Stomach smooth muscle (tissue), 2 donors: Measurements from ENCODE around the gene KIAA1671.

Experiments
- H3K27ac ChIP-seq: one replicate; pipeline ENCODE4 v1.7.0; 2013; ENCODE audit warnings: mild to moderate bottlenecking, low read length, inconsistent platforms
- H3K27me3 ChIP-seq, 2 donors: one replicate each; pipeline ENCODE4 v1.7.0; 2013; ENCODE audit warnings: low read length in 2 of 2; ENCODE audit not compliant: insufficient read depth in 2 of 2, control insufficient read depth in 1 of 2
- H3K36me3 ChIP-seq, 2 donors: one replicate each; pipeline ENCODE4 v1.7.0; 2013; ENCODE audit warnings: low read length in 2 of 2; ENCODE audit not compliant: control insufficient read depth in 2 of 2, insufficient read depth in 2 of 2
- H3K4me1 ChIP-seq: one replicate; pipeline ENCODE4 v1.7.0; 2013; ENCODE audit warnings: low read length; ENCODE audit not compliant: control insufficient read depth, insufficient read depth
- H3K4me3 ChIP-seq, 2 donors: one replicate each; pipeline ENCODE4 v1.7.0; 2013; ENCODE audit warnings: low read length in 2 of 2
- H3K9ac ChIP-seq, 2 donors: one replicate each; pipeline ENCODE4 v1.7.0; 2013; ENCODE audit warnings: low read length in 2 of 2, mild to moderate bottlenecking in 1 of 2
- H3K9me3 ChIP-seq, 2 donors: one replicate each; pipeline ENCODE4 v1.7.0; 2013; ENCODE audit warnings: low read length in 2 of 2; ENCODE audit not compliant: control insufficient read depth in 2 of 2
- donor health status: healthy.
- donor health status: Pancreatic carcinoma.

Gene KIAA1671

DNA sequence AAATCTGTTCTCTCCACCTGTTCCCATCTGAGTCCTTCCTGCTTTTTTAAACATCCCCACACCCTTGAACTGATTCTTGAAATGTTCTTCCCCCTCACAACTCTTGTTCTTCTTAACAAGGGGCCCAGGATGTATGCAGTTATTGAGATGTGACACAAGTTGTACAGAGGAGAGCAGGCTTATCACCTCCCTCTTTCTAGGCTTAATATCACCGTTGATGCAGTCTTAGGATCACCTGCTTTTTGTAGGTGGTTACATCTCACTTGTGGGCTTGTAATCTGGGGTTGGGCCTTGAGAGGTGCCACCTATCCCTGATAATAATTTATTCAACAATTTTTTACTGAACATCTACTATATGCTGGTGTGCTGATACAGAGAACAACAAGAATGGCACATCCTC, 253.3 kb downstream of the KIAA1671 start:
- Histone ChIP-seq H3K27me3 (peaks cover 0 to under 1% of the 10 kb centered on the region in 2 donors), H3K9ac (no peak overlapping the region), H3K36me3 (no peaks in the 10 kb centered on the region), H3K27ac (no peak overlapping the region), H3K4me1 (no peaks in the 10 kb centered on the region), H3K9me3 (no peaks in the 10 kb centered on the region), H3K4me3 (no peak overlapping the region)

DNA sequence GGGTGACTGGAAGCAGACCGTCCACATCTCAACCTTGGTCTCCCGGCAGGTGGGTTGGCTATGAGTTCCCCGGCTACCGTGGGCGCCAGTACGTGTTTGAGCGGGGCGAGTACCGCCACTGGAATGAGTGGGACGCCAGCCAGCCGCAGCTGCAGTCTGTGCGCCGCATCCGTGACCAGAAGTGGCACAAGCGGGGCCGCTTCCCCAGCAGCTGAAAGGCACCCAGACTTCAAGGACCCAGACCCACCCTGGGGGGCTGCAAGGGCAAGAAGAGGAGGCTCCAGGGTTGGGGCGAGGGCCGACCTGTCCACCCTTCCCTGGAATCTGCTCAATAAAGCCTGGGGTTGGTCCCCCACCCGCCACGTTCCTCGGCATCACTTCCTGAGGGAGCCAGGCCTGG, 254.5 kb downstream of the KIAA1671 start:
- Histone ChIP-seq H3K4me1 (no peaks in the 10 kb centered on the region), H3K27ac (no peak overlapping the region), H3K27me3 (peaks cover 0 to 2% of the 10 kb centered on the region in 2 donors), H3K36me3 (no peaks in the 10 kb centered on the region), H3K9me3 (no peaks in the 10 kb centered on the region), H3K4me3 (no peak overlapping the region), H3K9ac (no peak overlapping the region)

- no peak overlapping the region for H3K4me3 ChIP-seq
- no peaks in the 10 kb centered on the region for H3K36me3 ChIP-seq
- H3K4me1 ChIP-seq: no peaks in the 10 kb centered on the region
- H3K27me3 ChIP-seq: peaks cover 0 to 2% of the 10 kb centered on the region in 2 donors
- H3K9me3 ChIP-seq: no peaks in the 10 kb centered on the region
- no peak overlapping the region for H3K9ac ChIP-seq
- H3K27ac ChIP-seq: no peak overlapping the region
Measured at GRCh38 chr22:25207553-25208157, 255.1 kb downstream of the KIAA1671 start.

- Histone ChIP-seq H3K36me3 (no peaks in the 10 kb centered on the region), H3K27me3 (peaks cover 0 to 2% of the 10 kb centered on the region in 2 donors), H3K4me3 (no peak overlapping the region), H3K9me3 (peaks cover 0 to 3% of the 10 kb centered on the region in 2 donors), H3K27ac (no peak overlapping the region), H3K4me1 (no peaks in the 10 kb centered on the region), H3K9ac (no peak overlapping the region)
Measured at GRCh38 chr22:25208328-25208727, 255.8 kb downstream of the KIAA1671 start.

GRCh38 chr22:25208743-25209505, 256.4 kb downstream of the KIAA1671 start:
- H3K9ac ChIP-seq: no peak overlapping the region
- H3K9me3 ChIP-seq: peaks cover 0 to 5% of the 10 kb centered on the region in 2 donors
- H3K36me3 ChIP-seq: no peaks in the 10 kb centered on the region
- H3K4me3 ChIP-seq: no peak overlapping the region
- H3K27me3 ChIP-seq: peaks cover 0 to 2% of the 10 kb centered on the region in 2 donors
- H3K27ac ChIP-seq: no peak overlapping the region
- H3K4me1 ChIP-seq: no peaks in the 10 kb centered on the region

DNA sequence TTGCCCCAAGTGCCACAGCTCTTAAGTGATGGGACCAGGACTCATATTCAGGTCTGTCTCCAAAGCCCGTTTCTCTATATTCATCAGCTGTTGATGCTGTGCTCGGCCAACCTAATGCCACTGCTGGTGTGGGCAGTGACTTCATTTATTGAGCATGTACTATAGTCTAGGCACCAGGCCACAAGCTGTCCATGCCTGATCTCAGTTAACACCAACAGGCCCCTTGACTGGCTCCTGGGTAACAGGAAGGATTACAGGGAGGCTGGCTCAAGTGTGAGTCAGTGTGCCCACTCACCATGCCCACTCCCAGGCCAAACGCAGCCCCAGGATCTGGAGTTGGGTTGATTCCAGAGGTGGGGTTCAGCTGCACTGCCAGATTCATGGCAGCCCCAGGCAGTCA, 258.3 kb downstream of the KIAA1671 start:
- no peak overlapping the region for H3K27ac ChIP-seq
- no peaks in the 10 kb centered on the region for H3K36me3 ChIP-seq
- peaks cover 0 to 5% of the 10 kb centered on the region in 2 donors for H3K9me3 ChIP-seq
- no peaks in the 10 kb centered on the region for H3K4me1 ChIP-seq
- H3K4me3 ChIP-seq: no peak overlapping the region
- peaks cover 0 to 2% of the 10 kb centered on the region in 2 donors for H3K27me3 ChIP-seq
- H3K9ac ChIP-seq: no peak overlapping the region

- Histone ChIP-seq H3K36me3 (no peaks in the 10 kb centered on the region), H3K4me1 (no peaks in the 10 kb centered on the region), H3K9ac (no peak overlapping the region), H3K9me3 (peaks cover 0 to 5% of the 10 kb centered on the region in 2 donors), H3K27ac (no peak overlapping the region), H3K27me3 (peaks cover 0 to 2% of the 10 kb centered on the region in 2 donors), H3K4me3 (no peak overlapping the region)
Measured at GRCh38 chr22:25212337-25212736, 259.8 kb downstream of the KIAA1671 start.

GRCh38 chr22:25213221-25213620, 260.7 kb downstream of the KIAA1671 start:
- Histone ChIP-seq H3K4me3 (no peak overlapping the region), H3K36me3 (no peaks in the 10 kb centered on the region), H3K27me3 (peaks cover 0 to 3% of the 10 kb centered on the region in 2 donors), H3K9me3 (peaks cover 0 to 5% of the 10 kb centered on the region in 2 donors), H3K9ac (no peak overlapping the region), H3K27ac (no peak overlapping the region), H3K4me1 (no peaks in the 10 kb centered on the region)

DNA sequence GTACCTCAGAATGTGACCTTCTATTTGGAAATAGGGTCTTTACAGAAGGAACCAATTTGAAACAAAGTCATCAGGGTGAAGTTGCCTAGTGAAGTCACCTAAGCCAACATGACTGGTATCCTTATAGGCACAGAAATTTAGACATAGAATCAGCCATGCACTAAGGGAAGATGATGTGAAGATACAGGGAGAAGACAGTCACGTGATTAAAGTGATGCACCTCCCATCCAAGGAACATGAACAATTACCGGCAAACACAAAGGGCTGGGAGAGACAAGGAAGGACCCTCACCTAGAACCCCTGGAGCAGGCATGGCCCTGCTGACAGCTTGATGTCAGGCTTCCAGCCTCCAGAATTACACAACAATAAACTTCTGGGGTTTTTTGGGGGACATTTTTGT, 263.7 kb downstream of the KIAA1671 start:
- H3K4me1 ChIP-seq: no peaks in the 10 kb centered on the region
- no peak overlapping the region for H3K9ac ChIP-seq
- H3K27me3 ChIP-seq: peaks cover 4 to 6% of the 10 kb centered on the region in 2 donors
- H3K36me3 ChIP-seq: no peaks in the 10 kb centered on the region
- no peak overlapping the region for H3K27ac ChIP-seq
- H3K9me3 ChIP-seq: peaks cover 0 to 5% of the 10 kb centered on the region in 2 donors
- no peak overlapping the region for H3K4me3 ChIP-seq

DNA sequence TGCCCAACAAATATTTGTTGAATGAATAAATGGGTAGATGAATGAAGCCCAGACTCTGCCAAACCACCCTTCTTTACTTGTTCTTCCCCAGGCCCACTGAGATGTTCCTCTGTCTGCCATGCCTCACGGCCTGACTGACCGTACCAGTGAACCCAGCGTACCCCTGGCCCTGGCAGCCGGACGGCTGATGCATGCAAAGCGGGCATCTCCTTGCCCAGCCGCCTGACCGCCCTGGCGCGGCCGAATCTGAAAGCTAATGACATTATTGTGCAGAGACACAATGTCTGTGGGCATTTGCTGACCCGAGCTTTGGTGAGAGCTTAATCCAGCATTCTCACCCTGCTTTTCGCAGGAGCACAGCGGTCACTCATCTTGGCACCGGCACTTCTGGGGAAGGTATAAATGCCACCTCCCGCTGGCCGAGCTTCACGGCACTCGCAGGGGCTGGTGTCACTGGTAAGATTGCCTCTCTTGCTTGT, 266.7 kb downstream of the KIAA1671 start, which contains the start of gene CRYBB2:
CRYBB2 (plus strand) TSS at position 429 of the 479 bp plus-strand sequence. CDS start 1,791 bp downstream, outside the sequence.
- H3K27me3 ChIP-seq: peaks cover 4 to 6% of the 10 kb centered on the region in 2 donors
- no peak within 1 kb of the TSS for H3K4me3 ChIP-seq
- no peak within 1 kb of the TSS for H3K27ac ChIP-seq
- no peaks in the 10 kb centered on the region for H3K4me1 ChIP-seq
- no peaks in the 10 kb centered on the region for H3K9me3 ChIP-seq
- no peak within 1 kb of the TSS for H3K9ac ChIP-seq
- no peaks in the 10 kb centered on the region for H3K36me3 ChIP-seq
